IMR-90 (cell line): Measurements from ENCODE around the gene PKD2L1. TPM values are rescaled to one million over a fixed set of nuclear protein-coding genes. Genes with fewer than 3 reads are reported as not detected.

Source experiments
- ATAC-seq: fragments of 200-7000 bp; cut with Tn5 transposase; 2 replicates; pipeline ENCODE4 v1.9.1; 2020; ENCODE audit warnings: low read depth, mild to moderate bottlenecking, moderate library complexity
- BruUV-seq: library from RNA; stranded (reverse); fragments of 400-500 nt; replicated peaks from 2 replicates; lab custom pipeline; 2021; lab: Mats Ljungman, UMichigan
- CTCF ChIA-PET: fragments of 300-600 bp; formaldehyde crosslinking; extraction: SDS; loops from one replicate; lab custom pipeline; 2021; ENCODE audit warnings: antibody characterized with exemption; lab: Yijun Ruan, JAX
- POLR2A ChIA-PET: fragments of 300-600 bp; sonication (Branson Sonifier 250); formaldehyde crosslinking; loops from one replicate; lab custom pipeline; 2022; ENCODE audit warnings: antibody characterized with exemption; ENCODE audit not compliant: unreplicated experiment; lab: Charles Lee
- DNase-seq: peaks from one replicate; pipeline ENCODE4 v3.0.0; 2013
- H2AFZ ChIP-seq: replicated peaks from 2 replicates; pipeline ENCODE3; 2013; ENCODE audit warnings: low read length, mild to moderate bottlenecking; ENCODE audit not compliant: poor library complexity
- H2AK5ac ChIP-seq: 2 replicates; pipeline ENCODE4 v1.6.1; 2013; ENCODE audit warnings: low read depth, low read length, inconsistent platforms
- H2AK9ac ChIP-seq: replicated peaks from 2 replicates; pipeline ENCODE3; 2013; ENCODE audit warnings: mild to moderate bottlenecking, low read depth, low read length, moderate library complexity; ENCODE audit not compliant: poor library complexity
- H2BK120ac ChIP-seq: 2 replicates; pipeline ENCODE4 v1.6.1; 2013; ENCODE audit warnings: low read depth, low read length, inconsistent platforms
- H2BK15ac ChIP-seq: 3 replicates; pipeline ENCODE4 v1.6.1; 2013; ENCODE audit warnings: low read depth, low read length, inconsistent platforms
- H2BK20ac ChIP-seq: 2 replicates; pipeline ENCODE4 v1.6.1; 2013; ENCODE audit warnings: low read depth, mild to moderate bottlenecking, inconsistent platforms, low read length, moderate library complexity
- H2BK5ac ChIP-seq: 2 replicates; pipeline ENCODE4 v1.6.1; 2013; ENCODE audit warnings: mild to moderate bottlenecking, low read depth, low read length, inconsistent platforms; ENCODE audit not compliant: poor library complexity, severe bottlenecking
- H3K14ac ChIP-seq: replicated peaks from 2 replicates; pipeline ENCODE4 v1.6.1; 2013; ENCODE audit warnings: low read depth, low read length, inconsistent platforms
- H3K18ac ChIP-seq: 2 replicates; pipeline ENCODE4 v1.6.1; 2013; ENCODE audit warnings: low read depth, low read length, control low read depth
- H3K23ac ChIP-seq: 2 replicates; pipeline ENCODE4 v1.6.1; 2013; ENCODE audit warnings: low read depth, low read length, inconsistent platforms
- H3K27ac ChIP-seq: 2 replicates; pipeline ENCODE4 v1.5.1; 2013; ENCODE audit warnings: mild to moderate bottlenecking, control low read depth, low read length; ENCODE audit not compliant: insufficient read depth
- H3K27me3 ChIP-seq: 2 replicates; pipeline ENCODE4 v1.6.1; 2013; ENCODE audit warnings: low read length; ENCODE audit not compliant: control insufficient read depth, insufficient read depth
- H3K36me3 ChIP-seq: 2 replicates; pipeline ENCODE4 v1.6.1; 2013; ENCODE audit warnings: low read length, mixed read lengths; ENCODE audit not compliant: control insufficient read depth, insufficient read depth
- H3K4ac ChIP-seq: 2 replicates; pipeline ENCODE4 v1.6.1; 2013; ENCODE audit warnings: low read depth, low read length, inconsistent platforms
- H3K4me1 ChIP-seq: 2 replicates; pipeline ENCODE4 v1.6.1; 2013; ENCODE audit warnings: low read length, mixed read lengths; ENCODE audit not compliant: control insufficient read depth, insufficient read depth
- H3K4me2 ChIP-seq: 2 replicates; pipeline ENCODE4 v1.6.1; 2013; ENCODE audit warnings: low read depth, mild to moderate bottlenecking, control low read depth, low read length, moderate library complexity
- H3K4me3 ChIP-seq: 2 replicates; pipeline ENCODE4 v1.5.1; 2013; ENCODE audit warnings: low read depth, mild to moderate bottlenecking, control low read depth, low read length, moderate library complexity; ENCODE audit not compliant: insufficient read depth
- H3K56ac ChIP-seq: 2 replicates; pipeline ENCODE4 v1.6.1; 2013; ENCODE audit warnings: low read length, inconsistent platforms; ENCODE audit not compliant: insufficient read depth; ENCODE audit errors: extremely low read depth
- H3K79me1 ChIP-seq, 2 experiments: 2 replicates each; pipeline ENCODE4 v1.6.1; 2013; ENCODE audit warnings: low read length in 2 of 2, inconsistent platforms in 1 of 2, low read depth in 1 of 2
- H3K9ac ChIP-seq: 2 replicates; pipeline ENCODE4 v1.6.1; 2013; ENCODE audit warnings: low read depth, low read length, control low read depth
- H3K9me1 ChIP-seq: 2 replicates; pipeline ENCODE4 v1.6.1; 2013; ENCODE audit warnings: low read length, inconsistent platforms; ENCODE audit not compliant: insufficient read depth
- H3K9me3 ChIP-seq: 2 replicates; pipeline ENCODE4 v1.6.1; 2013; ENCODE audit warnings: low read length; ENCODE audit not compliant: control insufficient read depth, insufficient read depth
- H4K20me1 ChIP-seq: 2 replicates; pipeline ENCODE4 v1.6.1; 2013; ENCODE audit warnings: low read length, inconsistent platforms; ENCODE audit not compliant: insufficient read depth
- H4K5ac ChIP-seq: 2 replicates; pipeline ENCODE4 v1.6.1; 2013; ENCODE audit warnings: mild to moderate bottlenecking, low read depth, low read length, control low read depth
- H4K8ac ChIP-seq, 2 experiments: 2 replicates each; pipeline ENCODE4 v1.6.1; 2013; ENCODE audit warnings: low read depth in 2 of 2, low read length in 2 of 2, control low read depth in 1 of 2, inconsistent platforms in 1 of 2
- H4K91ac ChIP-seq: 2 replicates; pipeline ENCODE4 v1.6.1; 2013; ENCODE audit warnings: low read depth, low read length, inconsistent platforms; ENCODE audit not compliant: insufficient read depth
- BHLHE40 ChIP-seq: fragments of 150-350 bp; IDR thresholded peaks from 2 replicates; pipeline ENCODE4 v1.6.1; 2016; ENCODE audit warnings: mild to moderate bottlenecking, low read depth, low read length
- CEBPB ChIP-seq: IDR thresholded peaks from 2 replicates; pipeline ENCODE4 v1.6.1; 2012; ENCODE audit warnings: low read depth, low read length, improper control_type of control experiment
- CHD1 ChIP-seq: IDR thresholded peaks from 2 replicates; pipeline ENCODE4 v1.6.1; 2012; ENCODE audit warnings: low read depth, low read length, improper control_type of control experiment
- FOS ChIP-seq: fragments of 150-350 bp; IDR thresholded peaks from 2 replicates; pipeline ENCODE4 v1.6.1; 2016; ENCODE audit warnings: low read depth, low read length
- MAFK ChIP-seq: IDR thresholded peaks from 2 replicates; pipeline ENCODE4 v1.6.1; 2012; ENCODE audit warnings: low read depth, low read length, improper control_type of control experiment
- MAZ ChIP-seq: IDR thresholded peaks from 2 replicates; pipeline ENCODE4 v1.6.1; 2012; ENCODE audit warnings: low read depth, mild to moderate bottlenecking, low read length, improper control_type of control experiment, moderate library complexity, borderline replicate concordance
- MXI1 ChIP-seq: IDR thresholded peaks from 2 replicates; pipeline ENCODE4 v1.6.1; 2012; ENCODE audit warnings: low read depth, mild to moderate bottlenecking, low read length, moderate library complexity, borderline replicate concordance
- NFE2L2 ChIP-seq: fragments of 150-350 bp; IDR thresholded peaks from 2 replicates; pipeline ENCODE4 v1.6.1; 2016; ENCODE audit warnings: low read depth, mild to moderate bottlenecking, low read length
- POLR2A ChIP-seq: IDR thresholded peaks from 2 replicates; pipeline ENCODE4 v1.6.1; 2012; ENCODE audit warnings: mild to moderate bottlenecking, low read depth, low read length
- RAD21 ChIP-seq: IDR thresholded peaks from 2 replicates; pipeline ENCODE4 v1.6.1; 2012; ENCODE audit warnings: low read length, improper control_type of control experiment
- RCOR1 ChIP-seq: IDR thresholded peaks from 2 replicates; pipeline ENCODE4 v1.6.1; 2012; ENCODE audit warnings: mild to moderate bottlenecking, low read length, improper control_type of control experiment; ENCODE audit not compliant: insufficient replicate concordance
- RFX5 ChIP-seq: IDR thresholded peaks from 2 replicates; pipeline ENCODE4 v1.8.0; 2012; ENCODE audit warnings: low read depth, mild to moderate bottlenecking, low read length, moderate library complexity
- SMC3 ChIP-seq: fragments of 150-350 bp; IDR thresholded peaks from 2 replicates; pipeline ENCODE4 v1.6.1; 2016; ENCODE audit warnings: low read depth, mild to moderate bottlenecking, antibody characterized with exemption, low read length, moderate library complexity
- WGBS, 2 experiments: methylation state at CpG; one replicate each; pipeline versions ENCODE4 v1.1.5 to v1.1.7; 2013; ENCODE audit warnings: missing lambda C conversion rate in 2 of 2; ENCODE audit not compliant: insufficient read length in 1 of 2; ENCODE audit errors: extremely low coverage in 2 of 2; 5-methylcytosine and 5-hydroxymethylcytosine counted together
- dilution Hi-C: fragments of 300-500 bp; cut with HindIII; formaldehyde crosslinking; loops from one replicate; pipeline ENCODE4 v1.14.3; 2018; ENCODE audit warnings: low sequenced_read_pairs; ENCODE audit not compliant: unreplicated experiment
- in situ Hi-C: fragments of 300-500 bp; cut with MboI; formaldehyde crosslinking; loops from 3 replicates; pipeline ENCODE4 v1.14.3; 2019; ENCODE audit warnings: low sequenced_read_pairs, inconsistent platforms, mixed read lengths
- intact Hi-C: fragments of 100-400 bp; cut with micrococcal nuclease; formaldehyde crosslinking; loops from 2 replicates; pipeline ENCODE4 v1.10.0; 2022
- polyA plus RNA-seq, 3 experiments: library from polyadenylated mRNA; depleted of rRNA; stranded (reverse); fragments of >200 nt; gene quantifications; 2 replicates each; pipeline ENCODE4 v1.2.3, GENCODE V29; 2012; ENCODE audit warnings: low replicate concordance in 1 of 3
- total RNA-seq: library from RNA; depleted of rRNA; stranded (reverse); fragments of >200 nt; gene quantifications from 2 replicates; pipeline ENCODE4 v1.2.3, GENCODE V29; 2012
- TF ChIP-seq, protein P1 (sequence below): fragments of 150-350 bp; IDR thresholded peaks from 2 replicates; pipeline ENCODE4 v1.6.1; 2017; ENCODE audit warnings: mild to moderate bottlenecking, antibody characterized with exemption, low read length, low read depth
- TF ChIP-seq, protein P2 (sequence below): conservative IDR thresholded peaks from 2 replicates; pipeline ENCODE4 v1.5.1; 2012; ENCODE audit warnings: mild to moderate bottlenecking, low read depth, low read length, improper control_type of control experiment
- TF ChIP-seq, protein P3 (sequence below): fragments of 150-350 bp; IDR thresholded peaks from 2 replicates; pipeline ENCODE4 v1.6.1; 2016; ENCODE audit warnings: low read depth, mild to moderate bottlenecking, low read length, moderate library complexity, borderline replicate concordance

The PKD2L1 gene
- total and polyA plus RNA-seq, 2 of the 4 experiments (the other 2 are of a cell fraction), result not detected

DNA sequence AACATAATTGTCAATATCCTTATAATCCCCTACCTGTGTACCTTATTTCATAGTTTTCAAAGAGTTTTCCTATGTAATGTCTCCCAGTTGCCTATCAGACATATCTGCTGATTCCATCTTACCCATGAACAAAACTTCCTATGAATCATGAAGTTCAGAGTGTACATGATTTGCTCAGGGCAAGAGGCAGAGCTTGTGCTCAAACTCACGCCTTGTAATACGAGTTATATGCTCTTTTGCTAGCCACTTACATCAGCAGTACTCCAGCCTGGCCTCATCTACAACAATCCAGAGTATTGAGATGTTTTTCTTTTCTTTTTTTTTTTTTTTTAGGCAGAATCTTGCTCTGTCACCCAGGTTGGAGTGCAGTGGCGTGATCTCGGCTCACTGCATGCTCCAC lies 11.8 kb downstream of the PKD2L1 start:
- Histone ChIP-seq H4K91ac (no peak overlapping the region), H3K18ac (no peak overlapping the region), H3K4me1 (no peaks in the 10 kb centered on the region), H3K27ac (no peak overlapping the region), H2AK5ac (no peak overlapping the region), H2AFZ (no peak overlapping the region), H2BK20ac (no peak overlapping the region), H3K79me1 (no peaks in the 10 kb centered on the region), H3K4ac (no peak overlapping the region), H2BK120ac (no peak overlapping the region), H2AK9ac (no peak overlapping the region), H3K4me3 (no peak overlapping the region), H4K20me1 (no peaks in the 10 kb centered on the region), H3K23ac (no peak overlapping the region), H3K4me2 (no peak overlapping the region), H2BK5ac (no peak overlapping the region), H3K9me1 (no peaks in the 10 kb centered on the region), H3K27me3 (peaks cover 14% of the 10 kb centered on the region), H4K8ac (no peak overlapping the region), H4K5ac (no peak overlapping the region), H3K14ac (no peak overlapping the region), H3K9ac (no peak overlapping the region), H3K9me3 (no peaks in the 10 kb centered on the region), H3K36me3 (no peaks in the 10 kb centered on the region), H2BK15ac (no peak overlapping the region), H3K56ac (no peak overlapping the region)
- in situ Hi-C loops (no loop called here), dilution Hi-C loops (no loop called here), intact Hi-C loops (no loop called here)
- WGBS, 2 experiments, result no CpG with 5 or more reads among the region's 4 CpGs
- POLR2A ChIA-PET, result no interaction called here
- CTCF ChIA-PET, result interaction anchor here (1.3 kb wide), 1 partner anchor 15 kb away, joined by 5 read pairs; no protein-coding TSS in a partner anchor
- TF ChIP-seq SMC3, result no peak
- TF ChIP-seq RAD21, result no peak
- no peak for TF ChIP-seq NFE2L2
- no peak for TF ChIP-seq BHLHE40
- no peak for TF ChIP-seq CHD1
- TF ChIP-seq RFX5, result no peak
- no peak for TF ChIP-seq MXI1
- no peak for TF ChIP-seq MAZ
- no peak for TF ChIP-seq CEBPB
- TF ChIP-seq, protein P1, sequence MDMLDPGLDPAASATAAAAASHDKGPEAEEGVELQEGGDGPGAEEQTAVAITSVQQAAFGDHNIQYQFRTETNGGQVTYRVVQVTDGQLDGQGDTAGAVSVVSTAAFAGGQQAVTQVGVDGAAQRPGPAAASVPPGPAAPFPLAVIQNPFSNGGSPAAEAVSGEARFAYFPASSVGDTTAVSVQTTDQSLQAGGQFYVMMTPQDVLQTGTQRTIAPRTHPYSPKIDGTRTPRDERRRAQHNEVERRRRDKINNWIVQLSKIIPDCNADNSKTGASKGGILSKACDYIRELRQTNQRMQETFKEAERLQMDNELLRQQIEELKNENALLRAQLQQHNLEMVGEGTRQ, result no peak
- TF ChIP-seq, protein P2, sequence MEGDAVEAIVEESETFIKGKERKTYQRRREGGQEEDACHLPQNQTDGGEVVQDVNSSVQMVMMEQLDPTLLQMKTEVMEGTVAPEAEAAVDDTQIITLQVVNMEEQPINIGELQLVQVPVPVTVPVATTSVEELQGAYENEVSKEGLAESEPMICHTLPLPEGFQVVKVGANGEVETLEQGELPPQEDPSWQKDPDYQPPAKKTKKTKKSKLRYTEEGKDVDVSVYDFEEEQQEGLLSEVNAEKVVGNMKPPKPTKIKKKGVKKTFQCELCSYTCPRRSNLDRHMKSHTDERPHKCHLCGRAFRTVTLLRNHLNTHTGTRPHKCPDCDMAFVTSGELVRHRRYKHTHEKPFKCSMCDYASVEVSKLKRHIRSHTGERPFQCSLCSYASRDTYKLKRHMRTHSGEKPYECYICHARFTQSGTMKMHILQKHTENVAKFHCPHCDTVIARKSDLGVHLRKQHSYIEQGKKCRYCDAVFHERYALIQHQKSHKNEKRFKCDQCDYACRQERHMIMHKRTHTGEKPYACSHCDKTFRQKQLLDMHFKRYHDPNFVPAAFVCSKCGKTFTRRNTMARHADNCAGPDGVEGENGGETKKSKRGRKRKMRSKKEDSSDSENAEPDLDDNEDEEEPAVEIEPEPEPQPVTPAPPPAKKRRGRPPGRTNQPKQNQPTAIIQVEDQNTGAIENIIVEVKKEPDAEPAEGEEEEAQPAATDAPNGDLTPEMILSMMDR, result no peak
- no peak for TF ChIP-seq POLR2A
- no peak for TF ChIP-seq MAFK
- TF ChIP-seq RCOR1, result no peak
- TF ChIP-seq, protein P3, sequence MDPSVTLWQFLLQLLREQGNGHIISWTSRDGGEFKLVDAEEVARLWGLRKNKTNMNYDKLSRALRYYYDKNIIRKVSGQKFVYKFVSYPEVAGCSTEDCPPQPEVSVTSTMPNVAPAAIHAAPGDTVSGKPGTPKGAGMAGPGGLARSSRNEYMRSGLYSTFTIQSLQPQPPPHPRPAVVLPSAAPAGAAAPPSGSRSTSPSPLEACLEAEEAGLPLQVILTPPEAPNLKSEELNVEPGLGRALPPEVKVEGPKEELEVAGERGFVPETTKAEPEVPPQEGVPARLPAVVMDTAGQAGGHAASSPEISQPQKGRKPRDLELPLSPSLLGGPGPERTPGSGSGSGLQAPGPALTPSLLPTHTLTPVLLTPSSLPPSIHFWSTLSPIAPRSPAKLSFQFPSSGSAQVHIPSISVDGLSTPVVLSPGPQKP, result no peak
- TF ChIP-seq FOS, result no peak
- no peak for ATAC-seq
- DNase-seq, result no peak
- no TSS peak for BruUV-seq
